Chondrocyte (in vitro differentiated cells): ENCODE data around the gene FAAP20. TPM values are rescaled to one million over a fixed set of nuclear protein-coding genes. Genes with fewer than 3 reads are reported as not detected.
"Not testable (repeated sequence)": the region's sequence is repeated elsewhere in the genome, so short reads cannot be mapped to it uniquely, and the experiment has no call there.

Experiments
- DNase-seq: peaks from one replicate; pipeline ENCODE4 v3.0.0; 2021; ENCODE audit warnings: mixed read lengths, low spot score
- H3K27ac Mint-ChIP-seq: one replicate; pipeline ENCODE4 v1.8.0; 2021; ENCODE audit warnings: mild to moderate bottlenecking, moderate library complexity, mixed read lengths; ENCODE audit not compliant: unreplicated experiment
- H3K27me3 Mint-ChIP-seq: 2 replicates; pipeline ENCODE4 v1.8.0; 2021; ENCODE audit warnings: low read depth, mixed read lengths
- H3K36me3 Mint-ChIP-seq: 2 replicates; pipeline ENCODE4 v1.8.0; 2021; ENCODE audit warnings: low read depth, mixed read lengths
- H3K4me1 Mint-ChIP-seq: 2 replicates; pipeline ENCODE4 v1.8.0; 2021; ENCODE audit warnings: low read depth, mild to moderate bottlenecking, mixed read lengths
- H3K4me3 Mint-ChIP-seq: one replicate; pipeline ENCODE4 v1.8.0; 2021; ENCODE audit warnings: mild to moderate bottlenecking, moderate library complexity, mixed read lengths; ENCODE audit not compliant: unreplicated experiment
- H3K9me3 Mint-ChIP-seq: 2 replicates; pipeline ENCODE4 v1.8.0; 2021; ENCODE audit warnings: low read depth, mixed read lengths
- total RNA-seq: library from RNA; stranded (reverse); gene quantifications from 3 replicates; pipeline ENCODE4 v1.2.1, GENCODE V29; 2021
- TF ChIP-seq, protein P1 (sequence below): fragments of 200-600 bp; sonication (generic); IDR thresholded peaks from 2 replicates; pipeline ENCODE4 v1.5.0; 2021; ENCODE audit warnings: antibody characterized with exemption, mild to moderate bottlenecking, moderate library complexity

FAAP20 gene
- total RNA-seq, 1 donor from 2014 or later: 69.2 TPM

DNA sequence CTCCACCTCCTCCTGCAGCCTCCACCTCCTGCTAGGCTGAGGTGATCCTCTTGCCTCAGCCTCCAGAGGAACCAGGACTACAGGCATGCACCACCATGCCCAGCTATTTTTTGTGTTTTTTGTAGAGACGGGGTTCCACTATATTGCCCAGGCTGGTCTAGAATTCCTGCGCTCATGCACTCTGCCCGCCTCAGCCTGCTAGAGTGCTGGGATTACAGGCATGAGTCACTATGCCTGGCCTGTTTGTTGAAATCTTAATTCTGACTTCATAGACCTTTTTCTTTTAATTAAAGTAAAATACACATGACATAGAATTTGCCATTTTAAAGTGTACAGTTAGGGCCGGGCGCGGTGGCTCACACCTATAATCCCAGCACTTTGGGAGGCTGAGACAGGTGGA is 42.7 kb downstream of the FAAP20 start:
- no peaks in the 10 kb centered on the region for H3K4me1 Mint-ChIP-seq
- TF ChIP-seq, protein P1, sequence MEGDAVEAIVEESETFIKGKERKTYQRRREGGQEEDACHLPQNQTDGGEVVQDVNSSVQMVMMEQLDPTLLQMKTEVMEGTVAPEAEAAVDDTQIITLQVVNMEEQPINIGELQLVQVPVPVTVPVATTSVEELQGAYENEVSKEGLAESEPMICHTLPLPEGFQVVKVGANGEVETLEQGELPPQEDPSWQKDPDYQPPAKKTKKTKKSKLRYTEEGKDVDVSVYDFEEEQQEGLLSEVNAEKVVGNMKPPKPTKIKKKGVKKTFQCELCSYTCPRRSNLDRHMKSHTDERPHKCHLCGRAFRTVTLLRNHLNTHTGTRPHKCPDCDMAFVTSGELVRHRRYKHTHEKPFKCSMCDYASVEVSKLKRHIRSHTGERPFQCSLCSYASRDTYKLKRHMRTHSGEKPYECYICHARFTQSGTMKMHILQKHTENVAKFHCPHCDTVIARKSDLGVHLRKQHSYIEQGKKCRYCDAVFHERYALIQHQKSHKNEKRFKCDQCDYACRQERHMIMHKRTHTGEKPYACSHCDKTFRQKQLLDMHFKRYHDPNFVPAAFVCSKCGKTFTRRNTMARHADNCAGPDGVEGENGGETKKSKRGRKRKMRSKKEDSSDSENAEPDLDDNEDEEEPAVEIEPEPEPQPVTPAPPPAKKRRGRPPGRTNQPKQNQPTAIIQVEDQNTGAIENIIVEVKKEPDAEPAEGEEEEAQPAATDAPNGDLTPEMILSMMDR: no peak
- no peak for DNase-seq
- H3K36me3 Mint-ChIP-seq: peaks cover 2% of the 10 kb centered on the region
- H3K27me3 Mint-ChIP-seq: no peaks in the 10 kb centered on the region
- H3K27ac Mint-ChIP-seq: no peak overlapping the region
- peaks cover 6% of the 10 kb centered on the region for H3K9me3 Mint-ChIP-seq
- no peak overlapping the region for H3K4me3 Mint-ChIP-seq

DNA sequence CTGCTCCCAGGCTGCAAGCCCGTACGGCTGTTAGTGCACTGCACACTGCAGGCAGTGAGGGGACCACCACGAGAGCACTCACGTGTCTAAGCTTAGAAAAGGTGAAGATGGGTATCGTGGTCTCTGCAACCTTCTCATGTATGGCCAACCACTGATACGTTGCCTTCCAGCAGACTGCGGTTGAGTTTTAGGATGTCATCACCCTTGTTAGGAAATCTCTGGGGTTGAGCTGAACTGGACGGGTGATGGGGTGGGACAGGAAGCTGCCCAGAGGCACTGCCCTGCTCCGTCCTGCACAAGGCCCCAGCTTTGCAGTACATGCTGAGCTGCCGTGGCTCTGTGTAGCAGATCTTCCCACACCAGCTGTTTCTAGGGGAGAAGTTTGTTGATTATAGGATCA is 43.3 kb downstream of the FAAP20 start:
- DNase-seq: no peak
- TF ChIP-seq, protein P1: no peak
- Mint-ChIP-seq H3K36me3 (no peaks in the 10 kb centered on the region), H3K9me3 (peaks cover 6% of the 10 kb centered on the region), H3K4me1 (no peaks in the 10 kb centered on the region), H3K27me3 (no peaks in the 10 kb centered on the region), H3K4me3 (no peak overlapping the region), H3K27ac (no peak overlapping the region)

DNA sequence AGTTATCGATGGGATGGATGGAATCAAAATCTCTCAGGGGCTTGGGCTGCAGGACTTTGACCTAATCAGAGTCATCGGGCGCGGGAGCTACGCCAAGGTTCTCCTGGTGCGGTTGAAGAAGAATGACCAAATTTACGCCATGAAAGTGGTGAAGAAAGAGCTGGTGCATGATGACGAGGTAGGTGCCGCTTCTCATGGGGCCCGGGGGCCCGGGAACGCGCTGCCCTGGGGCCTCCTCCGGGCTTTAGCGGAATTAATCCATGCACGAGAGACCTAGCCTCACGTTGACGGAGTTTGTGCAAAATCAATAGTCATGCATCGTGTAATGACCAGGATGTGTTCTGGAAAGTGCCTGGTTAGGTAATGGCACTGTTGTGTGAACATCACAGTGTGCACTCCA is 43.8 kb downstream of the FAAP20 start:
- no peak overlapping the region for H3K27ac Mint-ChIP-seq
- H3K27me3 Mint-ChIP-seq: no peaks in the 10 kb centered on the region
- H3K4me3 Mint-ChIP-seq: no peak overlapping the region
- H3K36me3 Mint-ChIP-seq: no peaks in the 10 kb centered on the region
- peaks cover 6% of the 10 kb centered on the region for H3K9me3 Mint-ChIP-seq
- no peak for DNase-seq
- TF ChIP-seq, protein P1: no peak
- no peaks in the 10 kb centered on the region for H3K4me1 Mint-ChIP-seq

DNA sequence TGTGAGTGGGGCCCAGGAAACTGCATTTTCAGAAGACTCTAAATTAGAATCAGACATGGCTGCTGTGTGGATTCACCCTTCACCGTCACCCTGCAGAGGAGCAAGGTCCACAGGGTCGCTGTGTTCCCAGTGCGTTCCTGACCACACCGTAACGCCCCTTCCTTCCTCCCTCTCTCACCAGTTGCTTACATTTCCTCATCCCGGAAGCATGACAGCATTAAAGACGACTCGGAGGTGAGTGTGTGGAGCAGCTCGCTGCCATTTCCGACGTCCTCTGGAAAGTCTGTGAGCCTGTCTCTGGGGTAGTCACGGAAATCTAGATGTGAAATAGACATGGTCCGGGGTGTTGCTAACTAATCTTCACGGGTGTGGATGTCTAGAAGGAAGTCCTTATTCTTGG is 45.9 kb downstream of the FAAP20 start:
- Mint-ChIP-seq H3K27ac (no peak overlapping the region), H3K4me1 (no peaks in the 10 kb centered on the region), H3K4me3 (no peak overlapping the region), H3K27me3 (no peaks in the 10 kb centered on the region), H3K36me3 (no peaks in the 10 kb centered on the region), H3K9me3 (no peaks in the 10 kb centered on the region)
- no peak for DNase-seq
- TF ChIP-seq, protein P1: no peak

DNA sequence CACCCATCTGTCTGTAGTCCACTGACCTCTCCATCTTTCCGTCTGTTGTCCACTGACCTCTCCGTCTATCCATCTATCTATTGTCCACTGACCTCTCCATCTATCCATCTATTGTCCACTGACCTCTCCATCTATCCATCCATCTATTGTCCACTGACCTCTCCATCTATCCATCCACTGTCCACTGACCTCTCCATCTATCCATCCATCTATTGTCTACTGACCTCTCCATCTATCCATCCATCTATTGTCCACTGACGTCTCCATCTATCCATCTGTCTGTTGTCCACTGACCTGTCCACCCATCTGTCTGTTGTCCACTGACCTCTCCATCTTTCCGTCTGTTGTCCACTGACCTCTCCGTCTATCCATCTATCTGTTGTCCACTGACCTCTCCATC is 46.7 kb downstream of the FAAP20 start:
- not testable (repeated sequence) for H3K4me3 Mint-ChIP-seq, H3K4me1 Mint-ChIP-seq, H3K27me3 Mint-ChIP-seq, H3K9me3 Mint-ChIP-seq, H3K27ac Mint-ChIP-seq, H3K36me3 Mint-ChIP-seq, DNase-seq

DNA sequence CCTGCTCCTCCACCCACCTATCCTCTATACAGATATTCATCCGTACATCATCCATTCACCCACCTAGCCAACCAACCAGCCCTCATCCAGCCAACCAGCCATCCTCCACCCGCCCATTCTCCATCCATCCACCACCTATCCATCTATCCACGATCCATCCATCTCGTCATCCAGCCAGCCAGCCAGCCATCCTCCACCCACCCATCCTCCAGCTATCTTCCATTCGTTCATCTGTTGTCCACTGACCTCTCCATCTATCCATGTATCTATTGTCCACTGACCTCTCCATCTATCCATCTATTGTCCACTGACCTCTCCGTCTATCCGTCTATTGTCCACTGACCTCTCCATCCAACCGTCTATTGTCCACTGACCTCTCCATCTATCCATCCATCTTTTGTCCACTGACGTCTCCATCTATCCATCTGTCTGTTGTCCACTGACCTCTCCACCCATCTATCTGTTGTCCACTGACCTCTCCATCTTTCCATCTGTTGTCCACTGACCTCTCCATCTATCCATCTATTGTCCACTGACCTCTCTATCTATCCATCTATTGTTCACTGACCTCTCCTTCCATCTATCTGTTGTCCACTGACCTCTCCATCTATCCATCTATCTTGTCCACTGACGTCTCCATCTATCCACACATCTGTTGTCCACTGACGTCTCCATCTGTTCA is 47.6 kb downstream of the FAAP20 start:
- Mint-ChIP-seq H3K9me3 (no peaks in the 10 kb centered on the region), H3K27me3 (no peaks in the 10 kb centered on the region), H3K4me1 (no peaks in the 10 kb centered on the region), H3K4me3 (no peak overlapping the region), H3K27ac (no peak overlapping the region), H3K36me3 (no peaks in the 10 kb centered on the region)
- no peak for DNase-seq
- TF ChIP-seq, protein P1: no peak
